ENCODE data around the gene MARK2. TPM values are rescaled to one million over a fixed set of nuclear protein-coding genes. Genes with fewer than 3 reads are reported as not detected.

Gene MARK2
- polyA plus RNA-seq, 1 of the 3 experiments (the other 2 are of a cell fraction) = 18.8 TPM

DNA sequence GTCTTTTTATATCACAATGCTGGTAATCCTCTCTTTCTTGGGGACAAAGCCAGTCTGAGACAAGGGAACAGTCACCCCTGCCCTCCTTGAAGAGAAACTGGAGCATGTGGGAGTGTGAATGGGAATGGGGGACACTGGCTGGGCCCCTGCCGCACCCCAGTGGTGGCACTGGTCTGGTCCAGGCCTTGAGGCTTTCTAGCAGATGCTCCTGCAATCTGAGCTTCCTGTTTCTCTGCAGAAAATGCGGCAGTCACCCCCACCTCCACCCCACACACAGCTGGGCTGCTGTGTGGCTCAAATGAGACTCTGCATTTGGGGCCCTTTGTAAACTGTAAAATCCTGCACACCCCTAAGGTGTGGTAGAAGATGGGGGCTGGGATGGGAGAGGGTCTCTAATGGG, 6.6 kb upstream of the MARK2 start:
- no peak overlapping the region for H3K9ac ChIP-seq
- H3K9me3 ChIP-seq = no peaks in the 10 kb centered on the region
- no peak for DNase-seq
- H3K27me3 ChIP-seq (ENCODE audit: insufficient read depth) = no peaks in the 10 kb centered on the region
- H2AFZ ChIP-seq (ENCODE audit: low read depth) = no peak overlapping the region
- no peaks in the 10 kb centered on the region for H3K79me2 ChIP-seq (ENCODE audit: insufficient read depth)
- H3K9me2 ChIP-seq = no peaks in the 10 kb centered on the region
- no peaks in the 10 kb centered on the region for H4K20me1 ChIP-seq (ENCODE audit: insufficient read depth)
- H3K27ac ChIP-seq (ENCODE audit: low read depth in 2 of 2, low read length in 1 of 2) = no peak overlapping the region
- TF ChIP-seq FOXM1 (IDR thresholded peaks at IDR 0.05; ENCODE audit: low read depth) = no peak
- TF ChIP-seq, protein P1, sequence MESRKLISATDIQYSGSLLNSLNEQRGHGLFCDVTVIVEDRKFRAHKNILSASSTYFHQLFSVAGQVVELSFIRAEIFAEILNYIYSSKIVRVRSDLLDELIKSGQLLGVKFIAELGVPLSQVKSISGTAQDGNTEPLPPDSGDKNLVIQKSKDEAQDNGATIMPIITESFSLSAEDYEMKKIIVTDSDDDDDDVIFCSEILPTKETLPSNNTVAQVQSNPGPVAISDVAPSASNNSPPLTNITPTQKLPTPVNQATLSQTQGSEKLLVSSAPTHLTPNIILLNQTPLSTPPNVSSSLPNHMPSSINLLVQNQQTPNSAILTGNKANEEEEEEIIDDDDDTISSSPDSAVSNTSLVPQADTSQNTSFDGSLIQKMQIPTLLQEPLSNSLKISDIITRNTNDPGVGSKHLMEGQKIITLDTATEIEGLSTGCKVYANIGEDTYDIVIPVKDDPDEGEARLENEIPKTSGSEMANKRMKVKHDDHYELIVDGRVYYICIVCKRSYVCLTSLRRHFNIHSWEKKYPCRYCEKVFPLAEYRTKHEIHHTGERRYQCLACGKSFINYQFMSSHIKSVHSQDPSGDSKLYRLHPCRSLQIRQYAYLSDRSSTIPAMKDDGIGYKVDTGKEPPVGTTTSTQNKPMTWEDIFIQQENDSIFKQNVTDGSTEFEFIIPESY (IDR thresholded peaks at IDR 0.05; ENCODE audit: borderline replicate concordance, low read depth) = no peak
- TF ChIP-seq, protein P2, sequence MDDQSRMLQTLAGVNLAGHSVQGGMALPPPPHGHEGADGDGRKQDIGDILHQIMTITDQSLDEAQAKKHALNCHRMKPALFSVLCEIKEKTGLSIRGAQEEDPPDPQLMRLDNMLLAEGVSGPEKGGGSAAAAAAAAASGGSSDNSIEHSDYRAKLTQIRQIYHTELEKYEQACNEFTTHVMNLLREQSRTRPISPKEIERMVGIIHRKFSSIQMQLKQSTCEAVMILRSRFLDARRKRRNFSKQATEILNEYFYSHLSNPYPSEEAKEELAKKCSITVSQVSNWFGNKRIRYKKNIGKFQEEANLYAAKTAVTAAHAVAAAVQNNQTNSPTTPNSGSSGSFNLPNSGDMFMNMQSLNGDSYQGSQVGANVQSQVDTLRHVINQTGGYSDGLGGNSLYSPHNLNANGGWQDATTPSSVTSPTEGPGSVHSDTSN (IDR thresholded peaks at IDR 0.05) = no peak
- no peak for TF ChIP-seq GATA2 (CRISPR knock-in tag; IDR thresholded peaks at IDR 0.05)
- no peak for TF ChIP-seq POLR2AphosphoS5 (IDR thresholded peaks at IDR 0.05; ENCODE audit: low read depth, low read length)
- TF ChIP-seq, protein P3, sequence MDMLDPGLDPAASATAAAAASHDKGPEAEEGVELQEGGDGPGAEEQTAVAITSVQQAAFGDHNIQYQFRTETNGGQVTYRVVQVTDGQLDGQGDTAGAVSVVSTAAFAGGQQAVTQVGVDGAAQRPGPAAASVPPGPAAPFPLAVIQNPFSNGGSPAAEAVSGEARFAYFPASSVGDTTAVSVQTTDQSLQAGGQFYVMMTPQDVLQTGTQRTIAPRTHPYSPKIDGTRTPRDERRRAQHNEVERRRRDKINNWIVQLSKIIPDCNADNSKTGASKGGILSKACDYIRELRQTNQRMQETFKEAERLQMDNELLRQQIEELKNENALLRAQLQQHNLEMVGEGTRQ (IDR thresholded peaks at IDR 0.05; ENCODE audit: borderline replicate concordance, low read depth, low read length) = no peak
- TF ChIP-seq, protein P4, sequence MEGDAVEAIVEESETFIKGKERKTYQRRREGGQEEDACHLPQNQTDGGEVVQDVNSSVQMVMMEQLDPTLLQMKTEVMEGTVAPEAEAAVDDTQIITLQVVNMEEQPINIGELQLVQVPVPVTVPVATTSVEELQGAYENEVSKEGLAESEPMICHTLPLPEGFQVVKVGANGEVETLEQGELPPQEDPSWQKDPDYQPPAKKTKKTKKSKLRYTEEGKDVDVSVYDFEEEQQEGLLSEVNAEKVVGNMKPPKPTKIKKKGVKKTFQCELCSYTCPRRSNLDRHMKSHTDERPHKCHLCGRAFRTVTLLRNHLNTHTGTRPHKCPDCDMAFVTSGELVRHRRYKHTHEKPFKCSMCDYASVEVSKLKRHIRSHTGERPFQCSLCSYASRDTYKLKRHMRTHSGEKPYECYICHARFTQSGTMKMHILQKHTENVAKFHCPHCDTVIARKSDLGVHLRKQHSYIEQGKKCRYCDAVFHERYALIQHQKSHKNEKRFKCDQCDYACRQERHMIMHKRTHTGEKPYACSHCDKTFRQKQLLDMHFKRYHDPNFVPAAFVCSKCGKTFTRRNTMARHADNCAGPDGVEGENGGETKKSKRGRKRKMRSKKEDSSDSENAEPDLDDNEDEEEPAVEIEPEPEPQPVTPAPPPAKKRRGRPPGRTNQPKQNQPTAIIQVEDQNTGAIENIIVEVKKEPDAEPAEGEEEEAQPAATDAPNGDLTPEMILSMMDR (IDR thresholded peaks at IDR 0.05) = no peak
- ChIA-PET POLR2A (interaction anchor here (0.7 kb wide), 1 partner anchor 85 kb away, joined by 3 read pairs; the partner anchor contains the start of gene RCOR2), CTCF (interaction anchor here (1.1 to 2.7 kb wide), 2 partner anchors 77 to 316 kb away, joined by 3 to 12 read pairs; no protein-coding TSS in a partner anchor)
- H3F3A ChIP-seq (replicated peaks; ENCODE audit: insufficient read depth) = peaks cover 4% of the 10 kb centered on the region
- no peak overlapping the region for H3K4me2 ChIP-seq
- H3K36me3 ChIP-seq (replicated peaks in 1 of 2; ENCODE audit: control insufficient read depth in 1 of 2, insufficient read depth in 2 of 2, low read length in 1 of 2) = no peaks in the 10 kb centered on the region
- H3K4me1 ChIP-seq (ENCODE audit: control insufficient read depth in 1 of 2, insufficient read depth in 2 of 2, low read depth in 1 of 2, low read length in 1 of 2) = peaks cover 0 to under 1% of the 10 kb centered on the region in 2 experiments; a peak in 1 of 4 replicates
- no peak overlapping the region for H3K4me3 ChIP-seq (ENCODE audit: low read depth in 2 of 2, low read length in 1 of 2)
- 86% methylated on average over 1 of the region's 2 CpGs for WGBS (ENCODE audit: low lambda C conversion rate)

DNA sequence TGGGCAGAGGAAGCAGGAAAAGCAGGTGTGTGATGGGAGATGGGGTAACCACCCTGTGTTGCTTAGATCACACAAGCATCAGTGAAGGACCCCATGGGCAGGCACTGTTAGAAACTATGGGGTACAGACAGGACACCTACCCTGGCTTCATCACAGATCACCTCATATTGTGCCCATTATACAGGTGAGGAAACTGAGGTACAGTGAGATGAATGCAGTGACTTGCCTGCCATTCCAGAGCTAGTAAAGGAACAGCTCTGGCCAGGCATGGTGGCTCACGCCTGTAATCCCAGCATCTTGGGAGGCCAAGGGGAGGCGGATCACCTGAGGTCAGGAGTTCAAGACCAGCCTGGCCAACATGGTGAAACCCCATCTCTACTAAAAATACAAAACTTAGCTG, 5.9 kb upstream of the MARK2 start:
- CTCF ChIA-PET = interaction anchor here (0.6 to 1.8 kb wide), 6 partner anchors 13 to 355 kb away, joined by 3 to 12 read pairs (median 3); no protein-coding TSS in a partner anchor
- WGBS (ENCODE audit: low lambda C conversion rate) = 100% methylated on average over 2 of the region's 2 CpGs
- no peak overlapping the region for H3K9ac ChIP-seq
- TF ChIP-seq FOXM1 (IDR thresholded peaks at IDR 0.05; ENCODE audit: low read depth) = no peak
- TF ChIP-seq FOXJ3 (CRISPR knock-in tag; IDR thresholded peaks at IDR 0.05) = no peak
- no peak for TF ChIP-seq EZH2phosphoT487 (IDR thresholded peaks at IDR 0.05; ENCODE audit: borderline replicate concordance, low read depth)
- no peak for TF ChIP-seq FOSL2 (IDR thresholded peaks at IDR 0.05; ENCODE audit: borderline replicate concordance, low read depth)
- no peak for TF ChIP-seq POLR2AphosphoS5 (IDR thresholded peaks at IDR 0.05; ENCODE audit: low read depth, low read length)
- no peak for TF ChIP-seq YY1 (IDR thresholded peaks at IDR 0.05; ENCODE audit: low read depth)
- TF ChIP-seq, protein P3 (IDR thresholded peaks at IDR 0.05; ENCODE audit: borderline replicate concordance, low read depth, low read length) = no peak
- TF ChIP-seq, protein P5, sequence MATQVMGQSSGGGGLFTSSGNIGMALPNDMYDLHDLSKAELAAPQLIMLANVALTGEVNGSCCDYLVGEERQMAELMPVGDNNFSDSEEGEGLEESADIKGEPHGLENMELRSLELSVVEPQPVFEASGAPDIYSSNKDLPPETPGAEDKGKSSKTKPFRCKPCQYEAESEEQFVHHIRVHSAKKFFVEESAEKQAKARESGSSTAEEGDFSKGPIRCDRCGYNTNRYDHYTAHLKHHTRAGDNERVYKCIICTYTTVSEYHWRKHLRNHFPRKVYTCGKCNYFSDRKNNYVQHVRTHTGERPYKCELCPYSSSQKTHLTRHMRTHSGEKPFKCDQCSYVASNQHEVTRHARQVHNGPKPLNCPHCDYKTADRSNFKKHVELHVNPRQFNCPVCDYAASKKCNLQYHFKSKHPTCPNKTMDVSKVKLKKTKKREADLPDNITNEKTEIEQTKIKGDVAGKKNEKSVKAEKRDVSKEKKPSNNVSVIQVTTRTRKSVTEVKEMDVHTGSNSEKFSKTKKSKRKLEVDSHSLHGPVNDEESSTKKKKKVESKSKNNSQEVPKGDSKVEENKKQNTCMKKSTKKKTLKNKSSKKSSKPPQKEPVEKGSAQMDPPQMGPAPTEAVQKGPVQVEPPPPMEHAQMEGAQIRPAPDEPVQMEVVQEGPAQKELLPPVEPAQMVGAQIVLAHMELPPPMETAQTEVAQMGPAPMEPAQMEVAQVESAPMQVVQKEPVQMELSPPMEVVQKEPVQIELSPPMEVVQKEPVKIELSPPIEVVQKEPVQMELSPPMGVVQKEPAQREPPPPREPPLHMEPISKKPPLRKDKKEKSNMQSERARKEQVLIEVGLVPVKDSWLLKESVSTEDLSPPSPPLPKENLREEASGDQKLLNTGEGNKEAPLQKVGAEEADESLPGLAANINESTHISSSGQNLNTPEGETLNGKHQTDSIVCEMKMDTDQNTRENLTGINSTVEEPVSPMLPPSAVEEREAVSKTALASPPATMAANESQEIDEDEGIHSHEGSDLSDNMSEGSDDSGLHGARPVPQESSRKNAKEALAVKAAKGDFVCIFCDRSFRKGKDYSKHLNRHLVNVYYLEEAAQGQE (IDR thresholded peaks at IDR 0.05; ENCODE audit: low read depth, low read length) = no peak

More for the DNA sequence above, 5.9 kb upstream of the MARK2 start:
- H3K4me3 ChIP-seq (ENCODE audit: low read depth in 2 of 2, low read length in 1 of 2) = no peak overlapping the region
- H2AFZ ChIP-seq (ENCODE audit: low read depth) = no peak overlapping the region
- H3K4me1 ChIP-seq (ENCODE audit: control insufficient read depth in 1 of 2, insufficient read depth in 2 of 2, low read depth in 1 of 2, low read length in 1 of 2) = peaks cover 2 to 8% of the 10 kb centered on the region in 2 experiments; a peak in 2 of 4 replicates
- H4K20me1 ChIP-seq (ENCODE audit: insufficient read depth) = no peaks in the 10 kb centered on the region
- H3K4me2 ChIP-seq = no peak overlapping the region
- POLR2A ChIA-PET = interaction anchor here (1.0 kb wide), 1 partner anchor 19 kb away, joined by 4 read pairs; no protein-coding TSS in a partner anchor
- no peaks in the 10 kb centered on the region for H3K27me3 ChIP-seq (ENCODE audit: insufficient read depth)
- peaks cover 6% of the 10 kb centered on the region for H3F3A ChIP-seq (replicated peaks; ENCODE audit: insufficient read depth)
- no peak for DNase-seq
- no peaks in the 10 kb centered on the region for H3K79me2 ChIP-seq (ENCODE audit: insufficient read depth)
- H3K9me3 ChIP-seq = no peaks in the 10 kb centered on the region
- no peaks in the 10 kb centered on the region for H3K36me3 ChIP-seq (replicated peaks in 1 of 2; ENCODE audit: control insufficient read depth in 1 of 2, insufficient read depth in 2 of 2, low read length in 1 of 2)
- no peak overlapping the region for H3K27ac ChIP-seq (ENCODE audit: low read depth in 2 of 2, low read length in 1 of 2)
- no peaks in the 10 kb centered on the region for H3K9me2 ChIP-seq

Data from SK-N-SH (cell line).